ENCODE data around the gene WDR45B.

WDR45B gene

DNA sequence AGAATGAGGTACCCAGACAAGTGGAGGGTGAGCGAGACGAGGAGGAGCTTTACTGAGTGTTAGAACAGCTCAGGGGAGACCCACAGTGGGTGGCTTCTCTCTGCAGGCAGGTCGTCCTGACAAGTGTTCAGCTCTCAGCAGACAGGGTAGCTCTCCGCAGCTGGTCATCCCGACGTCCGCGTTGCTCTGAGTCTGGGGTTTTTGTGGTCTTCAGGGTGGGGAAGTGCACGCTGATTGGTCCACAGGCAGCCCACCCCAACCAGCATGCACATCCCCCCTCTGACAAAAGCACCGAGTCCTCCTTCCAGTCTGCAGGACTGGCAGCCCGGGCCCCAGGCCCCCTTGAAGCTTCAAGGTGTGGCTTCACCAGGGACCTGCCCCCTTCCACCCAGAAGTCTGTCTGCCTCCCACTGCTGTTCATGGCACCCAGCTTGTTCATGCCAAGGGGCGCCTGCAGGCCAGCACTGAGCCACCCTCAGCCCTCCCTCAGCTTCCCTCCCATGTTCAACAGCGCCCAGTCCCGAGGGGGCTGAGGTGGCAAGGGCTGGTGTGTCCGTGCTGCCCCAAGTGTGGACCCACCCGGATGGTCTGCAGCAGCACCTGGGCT, 19.9 kb upstream of the WDR45B start:
- TF ChIP-seq, protein P1, sequence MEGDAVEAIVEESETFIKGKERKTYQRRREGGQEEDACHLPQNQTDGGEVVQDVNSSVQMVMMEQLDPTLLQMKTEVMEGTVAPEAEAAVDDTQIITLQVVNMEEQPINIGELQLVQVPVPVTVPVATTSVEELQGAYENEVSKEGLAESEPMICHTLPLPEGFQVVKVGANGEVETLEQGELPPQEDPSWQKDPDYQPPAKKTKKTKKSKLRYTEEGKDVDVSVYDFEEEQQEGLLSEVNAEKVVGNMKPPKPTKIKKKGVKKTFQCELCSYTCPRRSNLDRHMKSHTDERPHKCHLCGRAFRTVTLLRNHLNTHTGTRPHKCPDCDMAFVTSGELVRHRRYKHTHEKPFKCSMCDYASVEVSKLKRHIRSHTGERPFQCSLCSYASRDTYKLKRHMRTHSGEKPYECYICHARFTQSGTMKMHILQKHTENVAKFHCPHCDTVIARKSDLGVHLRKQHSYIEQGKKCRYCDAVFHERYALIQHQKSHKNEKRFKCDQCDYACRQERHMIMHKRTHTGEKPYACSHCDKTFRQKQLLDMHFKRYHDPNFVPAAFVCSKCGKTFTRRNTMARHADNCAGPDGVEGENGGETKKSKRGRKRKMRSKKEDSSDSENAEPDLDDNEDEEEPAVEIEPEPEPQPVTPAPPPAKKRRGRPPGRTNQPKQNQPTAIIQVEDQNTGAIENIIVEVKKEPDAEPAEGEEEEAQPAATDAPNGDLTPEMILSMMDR (conservative IDR thresholded peaks at IDR 0.05; ENCODE audit: control insufficient read depth, insufficient read depth, low read depth, low read length): no peak
- DNase-seq (ENCODE audit: low read depth): no peak
- no peak overlapping the region for H3K4me3 ChIP-seq (ENCODE audit: control insufficient read depth, low read depth, low read length)

GRCh38 chr17:82667668-82668000, 19.4 kb upstream of the WDR45B start:
- TF ChIP-seq, protein P1 (conservative IDR thresholded peaks at IDR 0.05; ENCODE audit: control insufficient read depth, insufficient read depth, low read depth, low read length): no peak
- no peak for DNase-seq (ENCODE audit: low read depth)
- no peak overlapping the region for H3K4me3 ChIP-seq (ENCODE audit: control insufficient read depth, low read depth, low read length)

DNA sequence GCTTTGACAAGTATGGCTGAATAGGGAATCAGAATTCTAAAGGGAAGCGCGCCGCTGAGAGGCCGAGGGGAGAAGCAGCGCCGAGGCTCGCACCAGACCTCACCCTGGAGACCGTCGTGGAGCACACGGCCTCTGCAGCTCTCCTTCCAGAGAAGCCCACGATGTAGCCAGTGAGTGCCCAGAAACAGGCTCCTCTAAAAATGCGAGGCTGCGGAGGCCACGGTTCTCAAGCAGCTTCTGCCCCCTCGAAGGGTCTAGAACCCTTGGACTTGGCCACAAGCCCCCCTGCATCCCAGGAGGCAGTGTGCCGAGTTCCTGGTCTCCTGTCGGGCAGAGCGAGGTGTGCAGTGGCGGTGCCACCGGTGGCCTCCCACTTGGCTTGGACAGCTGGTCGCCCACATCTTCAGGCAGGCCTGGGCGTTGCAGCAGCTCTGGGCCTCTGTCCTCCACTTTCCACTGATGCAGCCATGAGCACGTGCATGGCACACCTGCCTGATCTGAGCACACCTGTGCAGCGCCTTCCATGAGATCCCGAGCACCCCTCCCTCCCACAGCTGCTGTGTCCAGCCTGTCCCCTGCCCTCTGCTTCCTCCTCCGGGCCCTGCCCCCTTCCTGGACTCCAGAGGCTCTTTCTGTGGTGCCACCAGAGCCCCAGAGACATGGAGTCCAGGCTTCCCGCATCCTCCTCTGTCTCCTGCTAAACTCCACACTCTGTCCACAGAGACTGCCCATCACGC, 18.9 kb upstream of the WDR45B start:
- no peak for DNase-seq (ENCODE audit: low read depth)
- no peak overlapping the region for H3K4me3 ChIP-seq (ENCODE audit: control insufficient read depth, low read depth, low read length)
- TF ChIP-seq, protein P1 (conservative IDR thresholded peaks at IDR 0.05; ENCODE audit: control insufficient read depth, insufficient read depth, low read depth, low read length): no peak

DNA sequence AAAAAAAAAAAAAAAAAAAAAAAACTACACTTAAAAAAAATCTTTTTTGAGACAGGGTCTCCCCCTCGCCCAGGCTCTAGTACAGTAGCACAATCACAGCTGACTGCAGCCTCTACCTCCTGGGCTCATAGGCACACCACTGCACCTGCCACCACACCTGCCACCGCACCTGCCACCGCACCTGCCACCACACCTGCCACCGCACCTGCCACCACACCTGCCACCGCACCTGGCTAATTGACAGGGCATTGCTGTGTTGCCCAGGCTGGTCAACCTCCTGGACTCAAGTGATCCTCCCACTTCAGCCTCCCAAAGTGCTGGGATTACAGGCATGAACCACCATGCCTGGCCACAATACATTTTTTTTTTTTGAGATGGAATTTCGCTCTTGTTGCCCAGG, 17.6 kb upstream of the WDR45B start:
- TF ChIP-seq, protein P1 (conservative IDR thresholded peaks at IDR 0.05; ENCODE audit: control insufficient read depth, insufficient read depth, low read depth, low read length): no peak
- no peak overlapping the region for H3K4me3 ChIP-seq (ENCODE audit: control insufficient read depth, low read depth, low read length)
- DNase-seq (ENCODE audit: low read depth): no peak

- H3K4me3 ChIP-seq (ENCODE audit: control insufficient read depth, low read depth, low read length): no peak overlapping the region
- no peak for DNase-seq (ENCODE audit: low read depth)
- TF ChIP-seq, protein P1 (conservative IDR thresholded peaks at IDR 0.05; ENCODE audit: control insufficient read depth, insufficient read depth, low read depth, low read length): no peak
These were observed 17.0 kb upstream of the WDR45B start for GRCh38 chr17:82665217-82665616.

- no peak overlapping the region for H3K4me3 ChIP-seq (ENCODE audit: control insufficient read depth, low read depth, low read length)
- no peak for DNase-seq (ENCODE audit: low read depth)
- TF ChIP-seq, protein P1 (conservative IDR thresholded peaks at IDR 0.05; ENCODE audit: control insufficient read depth, insufficient read depth, low read depth, low read length): no peak
These were observed 16.5 kb upstream of the WDR45B start for GRCh38 chr17:82664701-82665182.

Data from fibroblast of mammary gland (primary cell).